Esophagus muscularis mucosa (tissue), 4 donors: ENCODE measurements around the gene FGD5.

Experiments
- EP300 ChIP-seq: sonication (generic); formaldehyde crosslinking; IDR thresholded peaks from one replicate; pipeline ENCODE4 v1.6.1; 2017; ENCODE audit warnings: antibody characterized with exemption
- POLR2A ChIP-seq: fragments of 450-650 bp; IDR thresholded peaks from one replicate; pipeline ENCODE4 v1.6.1; 2017; ENCODE audit warnings: antibody characterized with exemption, moderate library complexity, mild to moderate bottlenecking, low read depth
- POLR2AphosphoS5 ChIP-seq, 2 donors: sonication (generic); formaldehyde crosslinking; IDR thresholded peaks; one replicate each; pipeline ENCODE4 v1.6.1; 2017; ENCODE audit warnings: antibody characterized with exemption in 2 of 2
- TF ChIP-seq, protein P1 (sequence below), 3 experiments: fragments of 200-600 bp in 2 of 3; fragments of 450-650 bp in 1 of 3; sonication (generic) in 2 of 3; IDR thresholded peaks; one replicate each; pipeline ENCODE4 v1.5.1; 2017 to 2019; ENCODE audit warnings: antibody characterized with exemption in 3 of 3, mild to moderate bottlenecking in 2 of 3, moderate library complexity in 1 of 3

DNA sequence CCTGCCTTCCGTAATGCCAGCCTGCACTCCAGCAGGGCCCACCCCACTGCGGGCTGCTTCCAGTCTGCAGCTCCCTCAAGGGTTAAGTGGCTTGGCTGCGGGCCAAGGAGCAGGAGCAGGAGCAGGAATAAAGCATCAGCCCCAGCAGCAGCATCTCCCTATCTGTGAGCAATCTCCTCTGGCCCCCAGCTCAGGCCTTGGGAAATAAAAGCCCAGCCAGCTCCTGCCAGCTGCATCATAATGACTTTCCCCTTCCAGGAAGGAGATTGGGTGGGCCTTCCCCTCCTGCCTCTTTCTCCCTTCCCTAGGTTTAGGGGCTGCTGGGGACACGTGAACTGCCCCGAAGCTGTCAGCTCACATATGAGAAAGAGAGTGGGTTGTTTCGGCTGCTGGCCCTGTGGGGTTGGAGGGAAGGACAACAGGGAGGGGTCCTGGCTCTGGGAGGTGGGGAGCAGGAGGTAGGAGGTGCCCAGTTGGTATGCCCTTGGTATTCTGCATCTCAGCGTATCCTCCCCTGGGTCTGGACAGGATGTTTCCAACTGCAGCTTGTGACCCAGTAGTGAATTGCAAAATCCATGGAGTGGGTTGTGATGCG lies 34.6 kb upstream of the FGD5 start:
- TF ChIP-seq, protein P1, sequence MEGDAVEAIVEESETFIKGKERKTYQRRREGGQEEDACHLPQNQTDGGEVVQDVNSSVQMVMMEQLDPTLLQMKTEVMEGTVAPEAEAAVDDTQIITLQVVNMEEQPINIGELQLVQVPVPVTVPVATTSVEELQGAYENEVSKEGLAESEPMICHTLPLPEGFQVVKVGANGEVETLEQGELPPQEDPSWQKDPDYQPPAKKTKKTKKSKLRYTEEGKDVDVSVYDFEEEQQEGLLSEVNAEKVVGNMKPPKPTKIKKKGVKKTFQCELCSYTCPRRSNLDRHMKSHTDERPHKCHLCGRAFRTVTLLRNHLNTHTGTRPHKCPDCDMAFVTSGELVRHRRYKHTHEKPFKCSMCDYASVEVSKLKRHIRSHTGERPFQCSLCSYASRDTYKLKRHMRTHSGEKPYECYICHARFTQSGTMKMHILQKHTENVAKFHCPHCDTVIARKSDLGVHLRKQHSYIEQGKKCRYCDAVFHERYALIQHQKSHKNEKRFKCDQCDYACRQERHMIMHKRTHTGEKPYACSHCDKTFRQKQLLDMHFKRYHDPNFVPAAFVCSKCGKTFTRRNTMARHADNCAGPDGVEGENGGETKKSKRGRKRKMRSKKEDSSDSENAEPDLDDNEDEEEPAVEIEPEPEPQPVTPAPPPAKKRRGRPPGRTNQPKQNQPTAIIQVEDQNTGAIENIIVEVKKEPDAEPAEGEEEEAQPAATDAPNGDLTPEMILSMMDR (IDR thresholded peaks at IDR 0.05): no peak
- TF ChIP-seq POLR2A (no peak), POLR2AphosphoS5 (IDR thresholded peaks at IDR 0.05) (no peak), EP300 (no peak)
